Measurements from ENCODE around the gene GRK4. TPM values are rescaled to one million over a fixed set of nuclear protein-coding genes. Genes with fewer than 3 reads are reported as not detected.
"Not testable (repeated sequence)": the region's sequence is repeated elsewhere in the genome, so short reads cannot be mapped to it uniquely, and the experiment has no call there.

The GRK4 gene
- total RNA-seq, 3 donors from 2014 or later = 3.8 to 6.9 (median 5.8) TPM

- intact Hi-C loops (cut with DNase I; ENCODE audit: low total_unique reads) = no loop called here
- H3K36me3 ChIP-seq = peaks cover 7% of the 10 kb centered on the region
Measured at GRCh38 chr4:2950221-2950989, 13.0 kb upstream of the GRK4 start.

GRCh38 chr4:2953496-2953895, 9.9 kb upstream of the GRK4 start:
- no peak overlapping the region for H3K27ac ChIP-seq
- TF ChIP-seq POLR2AphosphoS5 (IDR thresholded peaks at IDR 0.05) (no peak), CTCF (IDR thresholded peaks at IDR 0.05) (no peak), POLR2A (IDR thresholded peaks at IDR 0.05) (no peak)

More at GRCh38 chr4:2950221-2950989, 13.0 kb upstream of the GRK4 start:
- no peak for DNase-seq (ENCODE audit: low spot score in 2 of 2)
- Histone ChIP-seq H3K9me3 (no peaks in the 10 kb centered on the region), H3K4me3 (no peak overlapping the region), H3K4me1 (no peaks in the 10 kb centered on the region), H3K27ac (no peak overlapping the region), H3K27me3 (no peaks in the 10 kb centered on the region)
- TF ChIP-seq POLR2AphosphoS5 (IDR thresholded peaks at IDR 0.05) = no peak
- no peak for TF ChIP-seq CTCF (IDR thresholded peaks at IDR 0.05)
- TF ChIP-seq POLR2A (IDR thresholded peaks at IDR 0.05) = no peak

GRCh38 chr4:2954358-2955185, 8.8 kb upstream of the GRK4 start:
- Histone ChIP-seq H3K4me1 (no peaks in the 10 kb centered on the region), H3K9me3 (no peaks in the 10 kb centered on the region), H3K4me3 (no peak overlapping the region), H3K27me3 (no peaks in the 10 kb centered on the region), H3K27ac (no peak overlapping the region), H3K36me3 (peaks cover 7% of the 10 kb centered on the region)
- DNase-seq (ENCODE audit: low spot score in 2 of 2) = no peak
- intact Hi-C loops (cut with DNase I; ENCODE audit: low total_unique reads) = no loop called here
- TF ChIP-seq POLR2AphosphoS5 (IDR thresholded peaks at IDR 0.05) (no peak), CTCF (IDR thresholded peaks at IDR 0.05) (no peak), POLR2A (IDR thresholded peaks at IDR 0.05) (no peak)

More at GRCh38 chr4:2953496-2953895, 9.9 kb upstream of the GRK4 start:
- DNase-seq (ENCODE audit: low spot score in 2 of 2) = no peak
- Histone ChIP-seq H3K36me3 (peaks cover 7% of the 10 kb centered on the region), H3K9me3 (no peaks in the 10 kb centered on the region), H3K27me3 (no peaks in the 10 kb centered on the region), H3K4me3 (no peak overlapping the region), H3K4me1 (no peaks in the 10 kb centered on the region)
- intact Hi-C loops (cut with DNase I; ENCODE audit: low total_unique reads) = no loop called here

GRCh38 chr4:2955186-2956044, 8.0 kb upstream of the GRK4 start:
- H3K4me1 ChIP-seq; H3K4me3 ChIP-seq; H3K27ac ChIP-seq; H3K27me3 ChIP-seq; H3K9me3 ChIP-seq; DNase-seq (ENCODE audit: low spot score in 2 of 2); H3K36me3 ChIP-seq: not testable (repeated sequence)
- intact Hi-C loops (cut with DNase I; ENCODE audit: low total_unique reads) = loop anchor here (2.0 kb wide), 1 partner anchor 49 kb away; no protein-coding TSS in a partner anchor

- H3K36me3 ChIP-seq = no peaks in the 10 kb centered on the region
- H3K4me3 ChIP-seq = no peak overlapping the region
- peaks cover 6 to 9% of the 10 kb centered on the region in 2 donors for H3K4me1 ChIP-seq
- no peaks in the 10 kb centered on the region for H3K9me3 ChIP-seq
- no peak overlapping the region for H3K27ac ChIP-seq
- TF ChIP-seq POLR2A (IDR thresholded peaks at IDR 0.05) (no peak), CTCF (IDR thresholded peaks at IDR 0.05) (no peak), POLR2AphosphoS5 (IDR thresholded peaks at IDR 0.05) (no peak)
- intact Hi-C loops (cut with DNase I; ENCODE audit: low total_unique reads) = no loop called here
- H3K27me3 ChIP-seq = no peaks in the 10 kb centered on the region
- DNase-seq (ENCODE audit: low spot score in 2 of 2) = no peak
Measured at GRCh38 chr4:2958446-2958845, 4.9 kb upstream of the GRK4 start.

GRCh38 chr4:2960450-2960849, 2.9 kb upstream of the GRK4 start:
- H3K36me3 ChIP-seq; intact Hi-C loops (cut with DNase I; ENCODE audit: low total_unique reads); H3K27ac ChIP-seq; H3K4me1 ChIP-seq; H3K9me3 ChIP-seq; H3K4me3 ChIP-seq; DNase-seq (ENCODE audit: low spot score in 2 of 2); H3K27me3 ChIP-seq: not testable (repeated sequence)

Data from breast epithelium (tissue), 4 donors.